ENCODE measurements around the gene GARNL3. TPM values are rescaled to one million over a fixed set of nuclear protein-coding genes. Genes with fewer than 3 reads are reported as not detected.
A peak's percentile ranks its signal among the peaks of the same experiment; 100 is the strongest.

GARNL3 gene
- total RNA-seq, 1 donor from 2014 or later = 31.4 TPM

GRCh38 chr9:127336086-127336485 is 71.5 kb downstream of the GARNL3 start:
- H3K4me1 ChIP-seq = peaks cover 64% of the 10 kb centered on the region
- intact Hi-C loops (cut with DNase I) = loop anchor here (10.0 kb wide), 1 partner anchor 111 kb away; no protein-coding TSS in a partner anchor

DNA sequence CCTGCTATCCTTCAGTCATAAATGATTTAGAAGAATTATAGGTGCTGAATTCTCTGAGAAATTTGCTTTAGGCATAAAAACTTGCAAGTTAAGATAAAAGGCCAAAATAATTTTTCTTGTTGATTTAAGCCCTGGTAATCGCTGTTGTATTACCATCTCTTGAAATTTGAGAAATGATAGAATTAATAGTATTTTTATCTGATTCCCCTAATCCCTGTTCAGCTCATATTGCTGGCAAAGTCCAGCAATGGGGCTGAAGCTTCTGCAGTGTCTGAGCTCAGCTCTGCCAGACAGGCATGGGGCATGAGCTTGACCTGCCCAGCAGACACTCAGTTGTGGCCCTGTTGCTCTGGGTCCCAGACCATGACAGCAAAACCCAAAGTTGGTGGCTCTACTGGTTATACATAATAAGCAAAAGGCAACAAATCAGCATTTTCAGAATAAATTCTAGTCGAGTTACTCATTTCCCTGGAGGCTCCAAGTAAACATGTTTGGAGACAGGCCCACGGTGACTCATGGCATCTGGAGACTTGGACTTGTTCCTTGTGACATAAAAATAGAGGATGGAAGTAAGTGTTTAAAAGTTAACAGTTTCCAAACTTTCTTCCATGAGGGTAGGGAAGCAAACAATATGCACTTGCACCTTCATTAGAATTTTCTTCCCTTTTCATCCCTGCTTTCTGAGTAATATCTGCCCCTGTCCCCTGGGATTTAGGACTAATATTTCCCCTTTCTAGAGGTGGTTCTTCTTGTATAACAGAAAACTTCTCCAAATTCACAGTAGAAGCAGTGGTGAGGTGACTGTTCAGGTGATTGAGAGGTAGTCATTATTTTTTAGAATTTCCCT is 72.2 kb downstream of the GARNL3 start:
- TF ChIP-seq POLR2AphosphoS5 (IDR thresholded peaks at IDR 0.05; ENCODE audit: insufficient read depth in 1 of 2, low read depth in 1 of 2) (peak; percentile 61 to 99), CTCF (IDR thresholded peaks at IDR 0.05) (no peak), POLR2A (IDR thresholded peaks at IDR 0.05) (no peak)
- intact Hi-C loops (cut with DNase I) = loop anchor here (10.0 kb wide), 1 partner anchor 112 kb away; no protein-coding TSS in a partner anchor
- H3K27ac ChIP-seq = peak overlapping the region; percentile 90
- DNase-seq (ENCODE audit: extremely low spot score in 2 of 2) = peak in 1 of 2 donors; percentile 94
- H3K4me1 ChIP-seq = peaks cover 67% of the 10 kb centered on the region
- H3K36me3 ChIP-seq = no peaks in the 10 kb centered on the region
- no peaks in the 10 kb centered on the region for H3K27me3 ChIP-seq
- no peak overlapping the region for H3K4me3 ChIP-seq
- no peaks in the 10 kb centered on the region for H3K9me3 ChIP-seq

More at GRCh38 chr9:127336086-127336485, 71.5 kb downstream of the GARNL3 start:
- H3K27ac ChIP-seq = peak overlapping the region; percentile 90
- H3K36me3 ChIP-seq = no peaks in the 10 kb centered on the region
- no peak for TF ChIP-seq CTCF (IDR thresholded peaks at IDR 0.05)
- TF ChIP-seq POLR2A (IDR thresholded peaks at IDR 0.05) = no peak
- TF ChIP-seq POLR2AphosphoS5 (IDR thresholded peaks at IDR 0.05; ENCODE audit: insufficient read depth in 1 of 2, low read depth in 1 of 2) = no peak
- H3K27me3 ChIP-seq = no peaks in the 10 kb centered on the region
- H3K4me3 ChIP-seq = no peak overlapping the region
- DNase-seq (ENCODE audit: extremely low spot score in 2 of 2) = no peak
- no peaks in the 10 kb centered on the region for H3K9me3 ChIP-seq

DNA sequence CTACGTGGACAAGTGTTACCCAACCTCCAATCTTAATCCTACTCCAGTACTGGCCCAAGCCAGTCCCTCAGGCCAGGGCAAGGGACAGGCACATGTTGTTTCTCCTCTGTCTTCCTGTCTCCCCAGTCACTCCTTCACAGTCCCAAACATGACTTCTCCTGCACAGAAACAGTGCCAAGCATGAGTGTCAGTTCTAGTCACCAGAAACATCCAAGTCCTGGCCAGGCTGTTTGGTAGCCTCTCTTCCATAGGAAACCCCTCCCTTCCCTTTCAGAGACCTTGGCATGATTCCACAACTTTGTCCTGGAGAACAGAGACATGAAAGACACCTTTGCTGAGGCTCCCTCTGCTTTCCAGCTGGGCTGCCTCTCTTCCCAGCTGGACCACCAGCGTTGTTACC is 76.1 kb downstream of the GARNL3 start:
- intact Hi-C loops (cut with DNase I) = no loop called here
- peaks cover 0 to 12% of the 10 kb centered on the region in 2 donors for H3K36me3 ChIP-seq

DNA sequence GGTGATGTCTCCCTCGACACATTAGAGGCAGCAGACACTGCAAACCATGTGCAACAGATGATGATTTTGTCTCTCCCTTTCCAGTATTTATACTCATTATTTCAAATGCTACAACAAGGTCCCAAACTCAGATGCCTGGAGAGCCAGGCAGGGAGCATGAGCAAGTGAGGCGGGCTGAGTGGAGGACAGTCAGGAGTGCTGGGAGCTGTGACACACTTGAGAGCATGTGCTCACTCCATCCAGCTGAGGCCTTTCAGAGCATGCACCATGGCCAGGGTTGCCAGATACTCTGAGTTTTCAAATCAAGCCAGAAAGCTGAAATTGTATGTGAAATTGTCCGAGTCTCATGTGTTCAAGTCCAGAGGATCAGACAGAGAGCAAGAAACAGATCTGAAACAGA is 76.6 kb downstream of the GARNL3 start:
- Histone ChIP-seq H3K27me3 (no peaks in the 10 kb centered on the region), H3K27ac (no peak overlapping the region), H3K9me3 (no peaks in the 10 kb centered on the region), H3K4me1 (peaks cover 32% of the 10 kb centered on the region), H3K4me3 (no peak overlapping the region), H3K36me3 (peaks cover 0 to 12% of the 10 kb centered on the region in 2 donors)
- DNase-seq (ENCODE audit: extremely low spot score in 2 of 2) = no peak
- TF ChIP-seq POLR2AphosphoS5 (IDR thresholded peaks at IDR 0.05; ENCODE audit: insufficient read depth in 1 of 2, low read depth in 1 of 2) = no peak
- TF ChIP-seq CTCF (IDR thresholded peaks at IDR 0.05) = no peak
- TF ChIP-seq POLR2A (IDR thresholded peaks at IDR 0.05) = no peak
- intact Hi-C loops (cut with DNase I) = no loop called here

More for the DNA sequence above, 76.1 kb downstream of the GARNL3 start:
- Histone ChIP-seq H3K4me3 (no peak overlapping the region), H3K4me1 (peaks cover 37% of the 10 kb centered on the region), H3K9me3 (no peaks in the 10 kb centered on the region), H3K27me3 (no peaks in the 10 kb centered on the region), H3K27ac (no peak overlapping the region)
- TF ChIP-seq POLR2A (IDR thresholded peaks at IDR 0.05) (no peak), CTCF (IDR thresholded peaks at IDR 0.05) (no peak), POLR2AphosphoS5 (IDR thresholded peaks at IDR 0.05; ENCODE audit: insufficient read depth in 1 of 2, low read depth in 1 of 2) (no peak)
- no peak for DNase-seq (ENCODE audit: extremely low spot score in 2 of 2)

Data from vagina (tissue), 2 donors.